Measurements from ENCODE around the gene LRRC3C.

DNA sequence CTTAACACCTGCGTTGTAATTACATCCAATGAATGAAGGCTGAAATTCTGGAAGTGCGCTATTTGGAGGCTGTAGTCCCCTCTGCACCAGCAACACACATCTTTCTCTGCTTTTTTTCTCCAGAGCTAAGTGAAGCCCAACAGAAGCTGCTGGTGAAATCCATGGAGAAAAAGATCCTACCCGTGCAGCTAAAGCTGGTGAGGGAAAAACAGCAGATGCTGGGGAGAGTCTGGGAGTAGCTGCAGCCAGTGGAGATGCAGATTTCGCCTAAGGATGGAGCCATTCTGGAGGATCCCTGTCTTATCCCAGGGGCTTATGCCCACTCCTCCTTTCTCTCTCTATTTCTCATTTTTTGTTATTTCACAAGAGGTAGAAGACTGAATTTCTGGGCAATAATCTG lies 48.3 kb downstream of the LRRC3C start:
- TF ChIP-seq POLR2AphosphoS5 (IDR thresholded peaks at IDR 0.05; ENCODE audit: low read depth) (no peak), SPI1 (IDR thresholded peaks at IDR 0.05; ENCODE audit: borderline replicate concordance, low read depth) (no peak)
- TF ChIP-seq, protein P1, sequence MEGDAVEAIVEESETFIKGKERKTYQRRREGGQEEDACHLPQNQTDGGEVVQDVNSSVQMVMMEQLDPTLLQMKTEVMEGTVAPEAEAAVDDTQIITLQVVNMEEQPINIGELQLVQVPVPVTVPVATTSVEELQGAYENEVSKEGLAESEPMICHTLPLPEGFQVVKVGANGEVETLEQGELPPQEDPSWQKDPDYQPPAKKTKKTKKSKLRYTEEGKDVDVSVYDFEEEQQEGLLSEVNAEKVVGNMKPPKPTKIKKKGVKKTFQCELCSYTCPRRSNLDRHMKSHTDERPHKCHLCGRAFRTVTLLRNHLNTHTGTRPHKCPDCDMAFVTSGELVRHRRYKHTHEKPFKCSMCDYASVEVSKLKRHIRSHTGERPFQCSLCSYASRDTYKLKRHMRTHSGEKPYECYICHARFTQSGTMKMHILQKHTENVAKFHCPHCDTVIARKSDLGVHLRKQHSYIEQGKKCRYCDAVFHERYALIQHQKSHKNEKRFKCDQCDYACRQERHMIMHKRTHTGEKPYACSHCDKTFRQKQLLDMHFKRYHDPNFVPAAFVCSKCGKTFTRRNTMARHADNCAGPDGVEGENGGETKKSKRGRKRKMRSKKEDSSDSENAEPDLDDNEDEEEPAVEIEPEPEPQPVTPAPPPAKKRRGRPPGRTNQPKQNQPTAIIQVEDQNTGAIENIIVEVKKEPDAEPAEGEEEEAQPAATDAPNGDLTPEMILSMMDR (IDR thresholded peaks at IDR 0.05; ENCODE audit: insufficient read depth, low read length): no peak
- TF ChIP-seq, protein P2, sequence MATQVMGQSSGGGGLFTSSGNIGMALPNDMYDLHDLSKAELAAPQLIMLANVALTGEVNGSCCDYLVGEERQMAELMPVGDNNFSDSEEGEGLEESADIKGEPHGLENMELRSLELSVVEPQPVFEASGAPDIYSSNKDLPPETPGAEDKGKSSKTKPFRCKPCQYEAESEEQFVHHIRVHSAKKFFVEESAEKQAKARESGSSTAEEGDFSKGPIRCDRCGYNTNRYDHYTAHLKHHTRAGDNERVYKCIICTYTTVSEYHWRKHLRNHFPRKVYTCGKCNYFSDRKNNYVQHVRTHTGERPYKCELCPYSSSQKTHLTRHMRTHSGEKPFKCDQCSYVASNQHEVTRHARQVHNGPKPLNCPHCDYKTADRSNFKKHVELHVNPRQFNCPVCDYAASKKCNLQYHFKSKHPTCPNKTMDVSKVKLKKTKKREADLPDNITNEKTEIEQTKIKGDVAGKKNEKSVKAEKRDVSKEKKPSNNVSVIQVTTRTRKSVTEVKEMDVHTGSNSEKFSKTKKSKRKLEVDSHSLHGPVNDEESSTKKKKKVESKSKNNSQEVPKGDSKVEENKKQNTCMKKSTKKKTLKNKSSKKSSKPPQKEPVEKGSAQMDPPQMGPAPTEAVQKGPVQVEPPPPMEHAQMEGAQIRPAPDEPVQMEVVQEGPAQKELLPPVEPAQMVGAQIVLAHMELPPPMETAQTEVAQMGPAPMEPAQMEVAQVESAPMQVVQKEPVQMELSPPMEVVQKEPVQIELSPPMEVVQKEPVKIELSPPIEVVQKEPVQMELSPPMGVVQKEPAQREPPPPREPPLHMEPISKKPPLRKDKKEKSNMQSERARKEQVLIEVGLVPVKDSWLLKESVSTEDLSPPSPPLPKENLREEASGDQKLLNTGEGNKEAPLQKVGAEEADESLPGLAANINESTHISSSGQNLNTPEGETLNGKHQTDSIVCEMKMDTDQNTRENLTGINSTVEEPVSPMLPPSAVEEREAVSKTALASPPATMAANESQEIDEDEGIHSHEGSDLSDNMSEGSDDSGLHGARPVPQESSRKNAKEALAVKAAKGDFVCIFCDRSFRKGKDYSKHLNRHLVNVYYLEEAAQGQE (IDR thresholded peaks at IDR 0.05; ENCODE audit: insufficient replicate concordance, low read depth): no peak

Data from HL-60 (cell line).